Hepatocyte (in vitro differentiated cells): ENCODE measurements around the gene SPACA9. TPM values are rescaled to one million over a fixed set of nuclear protein-coding genes. Genes with fewer than 3 reads are reported as not detected.

ENCODE experiments used
- DNase-seq: peaks from one replicate; pipeline ENCODE4 v3.0.0-alpha.2; 2016; ENCODE audit warnings: low spot score
- H2AFZ ChIP-seq: fragments of 200-600 bp; sonication (generic); 2 replicates; pipeline ENCODE4 v1.6.0; 2016; ENCODE audit warnings: antibody characterized with exemption, mild to moderate bottlenecking
- H3K27ac ChIP-seq: fragments of 200-600 bp; sonication (generic); 2 replicates; pipeline ENCODE4 v1.5.1; 2016; ENCODE audit warnings: mild to moderate bottlenecking
- H3K27me3 ChIP-seq: fragments of 200-600 bp; sonication (generic); 2 replicates; pipeline ENCODE4 v1.6.1; 2016
- H3K36me3 ChIP-seq: fragments of 200-600 bp; sonication (generic); replicated peaks from 2 replicates; pipeline ENCODE4 v1.5.1; 2016; ENCODE audit warnings: low read depth; ENCODE audit not compliant: insufficient read depth
- H3K4me1 ChIP-seq: fragments of 200-600 bp; sonication (generic); 2 replicates; pipeline ENCODE4 v1.5.1; 2016; ENCODE audit warnings: mild to moderate bottlenecking, moderate library complexity; ENCODE audit not compliant: insufficient read depth
- H3K4me2 ChIP-seq: fragments of 200-600 bp; sonication (generic); 2 replicates; pipeline ENCODE4 v1.6.0; 2016
- H3K4me3 ChIP-seq: fragments of 200-600 bp; sonication (generic); 2 replicates; pipeline ENCODE4 v1.5.1; 2016; ENCODE audit warnings: mild to moderate bottlenecking
- H3K79me2 ChIP-seq: fragments of 200-600 bp; sonication (generic); 2 replicates; pipeline ENCODE4 v1.6.0; 2017; ENCODE audit warnings: mild to moderate bottlenecking
- H3K9me2 ChIP-seq: fragments of 200-600 bp; sonication (generic); replicated peaks from 2 replicates; pipeline ENCODE4 v1.6.0; 2017; ENCODE audit warnings: mild to moderate bottlenecking; ENCODE audit not compliant: insufficient read depth
- H3K9me3 ChIP-seq: fragments of 200-600 bp; sonication (generic); 2 replicates; pipeline ENCODE4 v1.5.1; 2016; ENCODE audit warnings: low read depth, mild to moderate bottlenecking
- H4K20me1 ChIP-seq: fragments of 200-600 bp; sonication (generic); 2 replicates; pipeline ENCODE4 v1.6.0; 2016; ENCODE audit warnings: mild to moderate bottlenecking; ENCODE audit not compliant: insufficient read depth, poor library complexity, severe bottlenecking
- EZH2 ChIP-seq: fragments of 200-600 bp; sonication (generic); IDR thresholded peaks from 2 replicates; pipeline ENCODE4 v1.6.1; 2016; ENCODE audit warnings: antibody characterized with exemption, mild to moderate bottlenecking, borderline replicate concordance
- EZH2phosphoT487 ChIP-seq: fragments of 200-600 bp; sonication (generic); IDR thresholded peaks from one replicate; pipeline ENCODE4 v1.6.1; 2018; ENCODE audit warnings: antibody characterized with exemption, mild to moderate bottlenecking, low read depth, moderate library complexity; ENCODE audit not compliant: unreplicated experiment, severe bottlenecking
- WGBS: methylation state at CpG from one replicate; pipeline ENCODE4 v1.1.6; 2016; ENCODE audit warnings: low lambda C conversion rate; ENCODE audit errors: missing lambda C conversion rate; 5-methylcytosine and 5-hydroxymethylcytosine counted together
- polyA plus RNA-seq: library from polyadenylated mRNA; unstranded; fragments of >200 nt; fragmentation: Nextera tagmentation; extraction: Ambion mirVana; gene quantifications from 2 replicates; pipeline ENCODE4 v1.2.1, GENCODE V29; 2016
- total RNA-seq: library from RNA; depleted of rRNA; stranded (reverse); fragments of >200 nt; gene quantifications from 2 replicates; pipeline ENCODE4 v1.2.3, GENCODE V29; 2014
- TF ChIP-seq, protein P1 (sequence below): fragments of 200-600 bp; sonication (generic); IDR thresholded peaks from 2 replicates; pipeline ENCODE4 v1.5.1; 2016; ENCODE audit warnings: antibody characterized with exemption, mild to moderate bottlenecking; ENCODE audit not compliant: poor library complexity

SPACA9 gene
- total and polyA plus RNA-seq, 2 experiments from 2014 or later: 1.9 to 3.3 TPM

DNA sequence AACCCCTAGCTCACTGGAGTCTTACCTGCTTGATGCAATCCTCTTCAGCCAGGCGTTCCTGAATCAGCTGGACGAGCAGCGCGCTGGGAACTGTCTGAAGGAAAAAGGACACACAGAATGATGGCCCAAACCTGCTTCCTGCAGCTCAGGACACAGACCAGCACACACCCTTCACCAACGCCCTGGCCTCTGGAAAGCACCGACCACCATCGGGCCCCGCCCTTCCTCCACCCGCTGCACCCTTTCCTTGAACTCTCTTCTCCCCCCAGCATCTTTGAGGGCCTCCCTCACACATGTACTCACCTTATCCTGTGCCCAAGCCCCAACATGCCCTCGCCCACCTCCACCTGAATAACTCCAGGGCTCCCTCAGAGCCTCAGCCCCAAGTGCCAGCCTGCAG, 23.9 kb upstream of the SPACA9 start:
- 89% methylated on average over 10 of the region's 10 CpGs for WGBS

DNA sequence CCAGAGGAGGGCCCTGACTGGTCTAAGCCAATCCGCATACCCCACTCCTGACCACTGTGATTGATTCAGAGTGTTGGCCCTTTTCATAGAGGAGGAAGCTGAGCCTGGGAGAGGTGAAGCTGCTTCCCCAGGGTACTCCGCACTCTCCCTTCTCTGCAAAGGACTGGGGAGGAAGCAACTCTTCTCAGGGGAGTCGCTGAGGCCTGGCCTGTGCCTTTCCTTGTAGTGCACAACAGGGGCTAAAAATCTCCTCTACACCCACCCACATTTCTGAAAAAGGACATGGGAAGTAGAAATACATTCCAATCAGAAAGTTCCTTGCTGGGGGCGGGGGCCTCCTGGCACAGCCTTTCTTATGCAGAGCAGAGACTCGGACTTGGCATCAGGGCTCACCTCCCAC, 22.8 kb upstream of the SPACA9 start:
- no peaks in the 10 kb centered on the region for H3K27me3 ChIP-seq
- H3K9me3 ChIP-seq: no peaks in the 10 kb centered on the region
- DNase-seq: no peak
- no peak overlapping the region for H3K4me3 ChIP-seq
- H4K20me1 ChIP-seq: no peaks in the 10 kb centered on the region
- H2AFZ ChIP-seq: no peak overlapping the region
- no peak overlapping the region for H3K4me2 ChIP-seq
- TF ChIP-seq EZH2phosphoT487 (no peak), EZH2 (no peak)
- TF ChIP-seq, protein P1, sequence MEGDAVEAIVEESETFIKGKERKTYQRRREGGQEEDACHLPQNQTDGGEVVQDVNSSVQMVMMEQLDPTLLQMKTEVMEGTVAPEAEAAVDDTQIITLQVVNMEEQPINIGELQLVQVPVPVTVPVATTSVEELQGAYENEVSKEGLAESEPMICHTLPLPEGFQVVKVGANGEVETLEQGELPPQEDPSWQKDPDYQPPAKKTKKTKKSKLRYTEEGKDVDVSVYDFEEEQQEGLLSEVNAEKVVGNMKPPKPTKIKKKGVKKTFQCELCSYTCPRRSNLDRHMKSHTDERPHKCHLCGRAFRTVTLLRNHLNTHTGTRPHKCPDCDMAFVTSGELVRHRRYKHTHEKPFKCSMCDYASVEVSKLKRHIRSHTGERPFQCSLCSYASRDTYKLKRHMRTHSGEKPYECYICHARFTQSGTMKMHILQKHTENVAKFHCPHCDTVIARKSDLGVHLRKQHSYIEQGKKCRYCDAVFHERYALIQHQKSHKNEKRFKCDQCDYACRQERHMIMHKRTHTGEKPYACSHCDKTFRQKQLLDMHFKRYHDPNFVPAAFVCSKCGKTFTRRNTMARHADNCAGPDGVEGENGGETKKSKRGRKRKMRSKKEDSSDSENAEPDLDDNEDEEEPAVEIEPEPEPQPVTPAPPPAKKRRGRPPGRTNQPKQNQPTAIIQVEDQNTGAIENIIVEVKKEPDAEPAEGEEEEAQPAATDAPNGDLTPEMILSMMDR: no peak
- no peaks in the 10 kb centered on the region for H3K79me2 ChIP-seq
- H3K4me1 ChIP-seq: peaks cover 7% of the 10 kb centered on the region
- H3K27ac ChIP-seq: no peak overlapping the region
- H3K9me2 ChIP-seq: no peaks in the 10 kb centered on the region
- 77% methylated on average over 5 of the region's 5 CpGs for WGBS
- H3K36me3 ChIP-seq: no peaks in the 10 kb centered on the region

More for the DNA sequence above, 23.9 kb upstream of the SPACA9 start:
- peaks cover 7% of the 10 kb centered on the region for H3K4me1 ChIP-seq
- no peaks in the 10 kb centered on the region for H3K36me3 ChIP-seq
- TF ChIP-seq, protein P1: no peak
- TF ChIP-seq EZH2phosphoT487: no peak
- no peak for TF ChIP-seq EZH2
- no peak overlapping the region for H3K27ac ChIP-seq
- H4K20me1 ChIP-seq: no peaks in the 10 kb centered on the region
- no peak overlapping the region for H3K4me3 ChIP-seq
- H3K27me3 ChIP-seq: no peaks in the 10 kb centered on the region
- H2AFZ ChIP-seq: no peak overlapping the region
- H3K9me3 ChIP-seq: no peaks in the 10 kb centered on the region
- DNase-seq: no peak
- no peaks in the 10 kb centered on the region for H3K79me2 ChIP-seq
- H3K9me2 ChIP-seq: no peaks in the 10 kb centered on the region
- H3K4me2 ChIP-seq: no peak overlapping the region

DNA sequence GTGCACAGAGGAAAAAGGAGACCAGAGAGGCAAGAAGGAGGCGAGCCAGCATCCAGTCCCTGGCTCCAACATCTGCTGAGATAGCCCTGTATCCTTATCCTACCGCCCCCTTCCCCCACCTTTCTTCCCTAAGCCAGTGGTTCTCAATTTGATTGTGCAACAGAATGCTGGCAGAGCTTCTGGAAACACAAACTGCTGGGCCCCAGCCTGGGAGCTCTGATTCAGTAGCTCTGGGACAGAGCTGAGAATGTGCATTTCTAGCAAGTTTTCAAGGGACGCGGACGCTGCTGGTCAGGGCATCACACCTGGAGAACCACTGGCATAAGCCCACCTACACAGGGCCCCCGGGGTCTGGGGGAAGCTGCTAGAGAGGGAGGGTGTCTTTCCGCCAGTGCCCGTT, 21.7 kb upstream of the SPACA9 start:
- Histone ChIP-seq H4K20me1 (no peaks in the 10 kb centered on the region), H3K36me3 (no peaks in the 10 kb centered on the region), H3K4me3 (no peak overlapping the region), H3K4me2 (peak overlapping the region; percentile 57), H3K4me1 (peaks cover 7% of the 10 kb centered on the region), H3K9me3 (no peaks in the 10 kb centered on the region), H3K9me2 (no peaks in the 10 kb centered on the region), H3K27ac (peak overlapping the region; percentile 79), H3K79me2 (no peaks in the 10 kb centered on the region), H2AFZ (no peak overlapping the region), H3K27me3 (no peaks in the 10 kb centered on the region)
- 62% methylated on average over 8 of the region's 8 CpGs for WGBS
- peak; percentile 76 for DNase-seq
- TF ChIP-seq, protein P1: no peak
- no peak for TF ChIP-seq EZH2
- TF ChIP-seq EZH2phosphoT487: no peak
